Measurements from ENCODE around the gene KCNH2. TPM values are rescaled to one million over a fixed set of nuclear protein-coding genes. Genes with fewer than 3 reads are reported as not detected.

KCNH2 gene
- total RNA-seq, 2 donors from 2014 or later = 2.2 to 5.6 TPM

- ATAC-seq (no peak), DNase-seq (peak in 1 of 3 donors; percentile 42)
- H3K4me1 Mint-ChIP-seq = peaks cover 19% of the 10 kb centered on the region
- no peak overlapping the region for H3K27ac Mint-ChIP-seq
- peaks cover 13% of the 10 kb centered on the region for H3K27me3 Mint-ChIP-seq
- no peaks in the 10 kb centered on the region for H3K9me3 ChIP-seq (ENCODE audit: control insufficient read depth, low read length, poor library complexity, severe bottlenecking)
- H3K36me3 Mint-ChIP-seq (ENCODE audit: low read depth) = no peaks in the 10 kb centered on the region
- no peak overlapping the region for H3K4me3 Mint-ChIP-seq
Measured at GRCh38 chr7:150983893-150984368, 5.8 kb upstream of the KCNH2 start.

- peaks cover 15% of the 10 kb centered on the region for H3K27me3 Mint-ChIP-seq
- no peak for ATAC-seq
- DNase-seq = no peak
- peaks cover 16% of the 10 kb centered on the region for H3K4me1 Mint-ChIP-seq
- peaks cover 2% of the 10 kb centered on the region for H3K36me3 Mint-ChIP-seq (ENCODE audit: low read depth)
- no peak overlapping the region for H3K4me3 Mint-ChIP-seq
- no peak overlapping the region for H3K27ac Mint-ChIP-seq
- no peaks in the 10 kb centered on the region for H3K9me3 ChIP-seq (ENCODE audit: control insufficient read depth, low read length, poor library complexity, severe bottlenecking)
Measured at GRCh38 chr7:150982351-150982750, 4.2 kb upstream of the KCNH2 start.

- Mint-ChIP-seq H3K36me3 (ENCODE audit: low read depth) (peaks cover 2% of the 10 kb centered on the region), H3K4me1 (peaks cover 22% of the 10 kb centered on the region), H3K27me3 (peaks cover 22% of the 10 kb centered on the region), H3K27ac (no peak overlapping the region), H3K4me3 (peak overlapping the region; percentile 16)
- no peak for ATAC-seq
- H3K9me3 ChIP-seq (ENCODE audit: control insufficient read depth, low read length, poor library complexity, severe bottlenecking) = no peaks in the 10 kb centered on the region
- no peak for DNase-seq
Measured at GRCh38 chr7:150981644-150982043, 3.5 kb upstream of the KCNH2 start.

- H3K4me1 Mint-ChIP-seq = peaks cover 16% of the 10 kb centered on the region
- H3K27ac Mint-ChIP-seq = no peak overlapping the region
- H3K9me3 ChIP-seq (ENCODE audit: control insufficient read depth, low read length, poor library complexity, severe bottlenecking) = no peaks in the 10 kb centered on the region
- peaks cover 22% of the 10 kb centered on the region for H3K27me3 Mint-ChIP-seq
- DNase-seq (no peak), ATAC-seq (no peak)
- H3K4me3 Mint-ChIP-seq = no peak overlapping the region
- H3K36me3 Mint-ChIP-seq (ENCODE audit: low read depth) = peaks cover 2% of the 10 kb centered on the region
Measured at GRCh38 chr7:150980663-150981062, 2.5 kb upstream of the KCNH2 start.

- Mint-ChIP-seq H3K4me1 (peaks cover 18% of the 10 kb centered on the region), H3K27ac (no peak overlapping the region), H3K36me3 (ENCODE audit: low read depth) (peaks cover 2% of the 10 kb centered on the region), H3K4me3 (peak overlapping the region; percentile 19), H3K27me3 (peaks cover 22% of the 10 kb centered on the region)
- no peak for DNase-seq
- no peaks in the 10 kb centered on the region for H3K9me3 ChIP-seq (ENCODE audit: control insufficient read depth, low read length, poor library complexity, severe bottlenecking)
- no peak for ATAC-seq
Measured at GRCh38 chr7:150979713-150980390, 1.7 kb upstream of the KCNH2 start.

- H3K4me3 Mint-ChIP-seq = peak overlapping the region; percentile 92
- H3K27ac Mint-ChIP-seq = peak overlapping the region; percentile 67
- H3K36me3 Mint-ChIP-seq (ENCODE audit: low read depth) = peaks cover 2% of the 10 kb centered on the region
- no peak for DNase-seq
- peaks cover 24% of the 10 kb centered on the region for H3K4me1 Mint-ChIP-seq
- ATAC-seq = no peak
- H3K27me3 Mint-ChIP-seq = peaks cover 22% of the 10 kb centered on the region
- no peaks in the 10 kb centered on the region for H3K9me3 ChIP-seq (ENCODE audit: control insufficient read depth, low read length, poor library complexity, severe bottlenecking)
Measured at GRCh38 chr7:150977382-150978125, 567 bp downstream of the KCNH2 start.

- peak overlapping the region; percentile 67 for H3K27ac Mint-ChIP-seq
Measured at GRCh38 chr7:150976529-150977381, 1.4 kb downstream of the KCNH2 start.

GRCh38 chr7:150975536-150976319 is 2.4 kb downstream of the KCNH2 start:
- Mint-ChIP-seq H3K4me1 (peaks cover 31% of the 10 kb centered on the region), H3K36me3 (ENCODE audit: low read depth) (peaks cover 4% of the 10 kb centered on the region), H3K4me3 (peak overlapping the region; percentile 92), H3K27me3 (peaks cover 11% of the 10 kb centered on the region), H3K27ac (peak overlapping the region; percentile 84)
- ATAC-seq = no peak
- DNase-seq = no peak
- no peaks in the 10 kb centered on the region for H3K9me3 ChIP-seq (ENCODE audit: control insufficient read depth, low read length, poor library complexity, severe bottlenecking)

More at GRCh38 chr7:150976529-150977381, 1.4 kb downstream of the KCNH2 start:
- DNase-seq = no peak
- no peak for ATAC-seq
- Mint-ChIP-seq H3K4me1 (peaks cover 24% of the 10 kb centered on the region), H3K4me3 (peak overlapping the region; percentile 92), H3K27me3 (peaks cover 21% of the 10 kb centered on the region), H3K36me3 (ENCODE audit: low read depth) (peaks cover 2% of the 10 kb centered on the region)
- H3K9me3 ChIP-seq (ENCODE audit: control insufficient read depth, low read length, poor library complexity, severe bottlenecking) = no peaks in the 10 kb centered on the region

- H3K27me3 Mint-ChIP-seq = peaks cover 9% of the 10 kb centered on the region
- peak overlapping the region; percentile 92 for H3K4me3 Mint-ChIP-seq
- peaks cover 36% of the 10 kb centered on the region for H3K4me1 Mint-ChIP-seq
- no peaks in the 10 kb centered on the region for H3K9me3 ChIP-seq (ENCODE audit: control insufficient read depth, low read length, poor library complexity, severe bottlenecking)
- H3K27ac Mint-ChIP-seq = peak overlapping the region; percentile 84
- peaks cover 4% of the 10 kb centered on the region for H3K36me3 Mint-ChIP-seq (ENCODE audit: low read depth)
- peak; percentile 78 for ATAC-seq
- peak; percentile 68 to 82 (median 77) for DNase-seq
Measured at GRCh38 chr7:150974468-150975391, 3.4 kb downstream of the KCNH2 start.

GRCh38 chr7:150973571-150974451 is 4.3 kb downstream of the KCNH2 start:
- H3K4me3 Mint-ChIP-seq = peak overlapping the region; percentile 92
- DNase-seq (peak in 1 of 3 donors; percentile 31), ATAC-seq (peak; percentile 43)
- H3K9me3 ChIP-seq (ENCODE audit: control insufficient read depth, low read length, poor library complexity, severe bottlenecking) = no peaks in the 10 kb centered on the region
- H3K36me3 Mint-ChIP-seq (ENCODE audit: low read depth) = peaks cover 3% of the 10 kb centered on the region
- H3K27ac Mint-ChIP-seq = peak overlapping the region; percentile 84
- peaks cover 40% of the 10 kb centered on the region for H3K4me1 Mint-ChIP-seq
- peaks cover 9% of the 10 kb centered on the region for H3K27me3 Mint-ChIP-seq

- Mint-ChIP-seq H3K27ac (peak overlapping the region; percentile 29), H3K27me3 (peaks cover 9% of the 10 kb centered on the region), H3K4me3 (no peak overlapping the region), H3K36me3 (ENCODE audit: low read depth) (peaks cover 2% of the 10 kb centered on the region), H3K4me1 (peaks cover 42% of the 10 kb centered on the region)
- no peak for ATAC-seq
- DNase-seq = no peak
- H3K9me3 ChIP-seq (ENCODE audit: control insufficient read depth, low read length, poor library complexity, severe bottlenecking) = no peaks in the 10 kb centered on the region
Measured at GRCh38 chr7:150972741-150973140, 5.4 kb downstream of the KCNH2 start.
